Measurements from ENCODE around the gene RHEX.

The RHEX gene

GRCh38 chr1:206032380-206033140 is 20.4 kb upstream of the RHEX start:
- Mint-ChIP-seq H3K4me1 (peaks cover 13% of the 10 kb centered on the region), H3K27ac (no peak overlapping the region), H3K36me3 (ENCODE audit: low read depth) (no peaks in the 10 kb centered on the region), H3K4me3 (no peak overlapping the region), H3K27me3 (ENCODE audit: low read depth, poor library complexity) (peaks cover 50% of the 10 kb centered on the region), H3K9me3 (peaks cover 5% of the 10 kb centered on the region)
- DNase-seq: no peak
- TF ChIP-seq, protein P1, sequence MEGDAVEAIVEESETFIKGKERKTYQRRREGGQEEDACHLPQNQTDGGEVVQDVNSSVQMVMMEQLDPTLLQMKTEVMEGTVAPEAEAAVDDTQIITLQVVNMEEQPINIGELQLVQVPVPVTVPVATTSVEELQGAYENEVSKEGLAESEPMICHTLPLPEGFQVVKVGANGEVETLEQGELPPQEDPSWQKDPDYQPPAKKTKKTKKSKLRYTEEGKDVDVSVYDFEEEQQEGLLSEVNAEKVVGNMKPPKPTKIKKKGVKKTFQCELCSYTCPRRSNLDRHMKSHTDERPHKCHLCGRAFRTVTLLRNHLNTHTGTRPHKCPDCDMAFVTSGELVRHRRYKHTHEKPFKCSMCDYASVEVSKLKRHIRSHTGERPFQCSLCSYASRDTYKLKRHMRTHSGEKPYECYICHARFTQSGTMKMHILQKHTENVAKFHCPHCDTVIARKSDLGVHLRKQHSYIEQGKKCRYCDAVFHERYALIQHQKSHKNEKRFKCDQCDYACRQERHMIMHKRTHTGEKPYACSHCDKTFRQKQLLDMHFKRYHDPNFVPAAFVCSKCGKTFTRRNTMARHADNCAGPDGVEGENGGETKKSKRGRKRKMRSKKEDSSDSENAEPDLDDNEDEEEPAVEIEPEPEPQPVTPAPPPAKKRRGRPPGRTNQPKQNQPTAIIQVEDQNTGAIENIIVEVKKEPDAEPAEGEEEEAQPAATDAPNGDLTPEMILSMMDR (IDR thresholded peaks at IDR 0.05): no peak

DNA sequence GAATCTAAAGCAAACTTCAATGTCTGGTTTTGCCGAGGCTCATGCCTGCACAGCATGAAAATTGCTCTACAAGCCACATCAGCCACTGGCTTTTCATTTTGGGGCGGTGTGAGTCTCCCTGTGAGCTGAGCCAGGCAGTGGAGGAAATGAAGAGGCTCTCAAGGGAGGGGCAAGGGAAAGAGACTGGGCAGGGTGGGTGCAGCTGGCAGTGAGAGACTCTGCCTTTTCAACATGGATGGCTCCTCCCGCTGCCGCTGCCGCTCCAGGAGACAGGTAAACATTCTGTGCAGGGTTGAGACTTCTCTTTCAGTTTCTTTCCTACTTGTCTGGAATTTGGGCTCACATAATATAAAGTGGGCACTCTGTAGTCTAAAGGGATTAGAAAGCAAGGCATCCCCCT is 17.9 kb upstream of the RHEX start:
- H3K27ac Mint-ChIP-seq: no peak overlapping the region
- peaks cover 49% of the 10 kb centered on the region for H3K27me3 Mint-ChIP-seq (ENCODE audit: low read depth, poor library complexity)
- no peak for DNase-seq
- peaks cover 33% of the 10 kb centered on the region for H3K4me1 Mint-ChIP-seq
- TF ChIP-seq, protein P1 (IDR thresholded peaks at IDR 0.05): no peak
- no peaks in the 10 kb centered on the region for H3K36me3 Mint-ChIP-seq (ENCODE audit: low read depth)
- peaks cover 5% of the 10 kb centered on the region for H3K9me3 Mint-ChIP-seq
- H3K4me3 Mint-ChIP-seq: no peak overlapping the region

GRCh38 chr1:206036663-206037455 is 16.1 kb upstream of the RHEX start:
- peaks cover 44% of the 10 kb centered on the region for H3K4me1 Mint-ChIP-seq
- H3K27ac Mint-ChIP-seq: no peak overlapping the region
- peaks cover 44% of the 10 kb centered on the region for H3K27me3 Mint-ChIP-seq (ENCODE audit: low read depth, poor library complexity)
- TF ChIP-seq, protein P1 (IDR thresholded peaks at IDR 0.05): no peak
- peaks cover 5% of the 10 kb centered on the region for H3K9me3 Mint-ChIP-seq
- H3K36me3 Mint-ChIP-seq (ENCODE audit: low read depth): no peaks in the 10 kb centered on the region
- DNase-seq: no peak
- no peak overlapping the region for H3K4me3 Mint-ChIP-seq

DNA sequence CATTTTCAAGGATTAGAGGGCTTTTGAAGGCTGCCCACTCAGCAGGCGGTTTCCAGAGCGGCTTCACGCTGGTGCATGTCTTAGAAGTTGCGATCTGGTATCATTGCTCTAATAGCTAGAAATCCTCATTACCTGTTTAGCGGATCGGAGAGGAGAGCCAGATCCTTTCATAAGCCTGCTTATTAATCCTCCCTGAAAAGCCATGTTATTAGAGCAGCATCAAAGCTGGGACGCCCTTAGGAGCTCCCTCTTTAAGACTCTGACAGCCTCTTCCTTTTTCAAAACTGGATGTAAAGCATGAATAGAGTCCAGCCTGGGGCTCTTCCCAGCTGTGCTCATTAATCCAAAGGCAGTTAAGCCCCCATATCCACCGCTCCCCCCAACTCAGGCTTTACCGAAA is 15.4 kb upstream of the RHEX start:
- peaks cover 44% of the 10 kb centered on the region for H3K27me3 Mint-ChIP-seq (ENCODE audit: low read depth, poor library complexity)
- TF ChIP-seq, protein P1 (IDR thresholded peaks at IDR 0.05): no peak
- H3K36me3 Mint-ChIP-seq (ENCODE audit: low read depth): no peaks in the 10 kb centered on the region
- no peak overlapping the region for H3K27ac Mint-ChIP-seq
- H3K4me3 Mint-ChIP-seq: no peak overlapping the region
- peaks cover 40% of the 10 kb centered on the region for H3K4me1 Mint-ChIP-seq
- peaks cover 5% of the 10 kb centered on the region for H3K9me3 Mint-ChIP-seq
- DNase-seq: no peak

- Mint-ChIP-seq H3K27ac (no peak overlapping the region), H3K9me3 (no peaks in the 10 kb centered on the region), H3K4me1 (peaks cover 40% of the 10 kb centered on the region), H3K36me3 (ENCODE audit: low read depth) (no peaks in the 10 kb centered on the region), H3K4me3 (peak overlapping the region; percentile 21), H3K27me3 (ENCODE audit: low read depth, poor library complexity) (peaks cover 33% of the 10 kb centered on the region)
- DNase-seq: no peak
- TF ChIP-seq, protein P1 (IDR thresholded peaks at IDR 0.05): no peak
These were observed 13.7 kb upstream of the RHEX start for GRCh38 chr1:206039046-206039973.
